ENCODE results near the gene UBIAD1. TPM values are rescaled to one million over a fixed set of nuclear protein-coding genes. Genes with fewer than 3 reads are reported as not detected.
A peak's percentile ranks its signal among the peaks of the same experiment; 100 is the strongest.

Gene UBIAD1
- polyA plus RNA-seq, 1 donor from 2014 or later: 47.1 TPM

DNA sequence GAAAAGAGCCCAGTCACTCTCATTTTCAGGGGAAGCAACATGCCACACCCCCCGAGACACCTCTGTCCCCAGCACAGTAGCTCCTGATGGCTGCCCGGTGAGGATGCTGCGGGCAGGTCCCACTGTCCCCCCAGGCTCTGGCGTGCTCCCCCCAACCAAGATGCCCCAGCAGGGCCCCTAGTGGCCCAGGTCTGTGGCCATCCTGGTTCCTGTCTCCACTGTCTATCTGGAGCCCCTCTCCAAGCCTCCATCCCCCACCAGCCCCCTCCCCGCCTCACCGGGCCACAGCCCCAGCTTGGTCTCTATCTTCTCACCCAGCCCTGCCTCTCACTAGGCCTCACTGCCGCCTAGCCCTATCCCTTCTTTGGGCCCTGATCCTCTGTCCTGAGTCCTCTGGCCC, 61.8 kb downstream of the UBIAD1 start:
- H3K27ac Mint-ChIP-seq: no peak overlapping the region
- H3K36me3 Mint-ChIP-seq: no peaks in the 10 kb centered on the region
- H3K27me3 Mint-ChIP-seq: peaks cover 13% of the 10 kb centered on the region
- H3K4me1 Mint-ChIP-seq: peaks cover 7 to 14% (median 12%) of the 10 kb centered on the region in 3 donors
- H3K9me3 Mint-ChIP-seq: no peaks in the 10 kb centered on the region
- peak overlapping the region in 1 of 4 donors; percentile 18 for H3K4me3 Mint-ChIP-seq

DNA sequence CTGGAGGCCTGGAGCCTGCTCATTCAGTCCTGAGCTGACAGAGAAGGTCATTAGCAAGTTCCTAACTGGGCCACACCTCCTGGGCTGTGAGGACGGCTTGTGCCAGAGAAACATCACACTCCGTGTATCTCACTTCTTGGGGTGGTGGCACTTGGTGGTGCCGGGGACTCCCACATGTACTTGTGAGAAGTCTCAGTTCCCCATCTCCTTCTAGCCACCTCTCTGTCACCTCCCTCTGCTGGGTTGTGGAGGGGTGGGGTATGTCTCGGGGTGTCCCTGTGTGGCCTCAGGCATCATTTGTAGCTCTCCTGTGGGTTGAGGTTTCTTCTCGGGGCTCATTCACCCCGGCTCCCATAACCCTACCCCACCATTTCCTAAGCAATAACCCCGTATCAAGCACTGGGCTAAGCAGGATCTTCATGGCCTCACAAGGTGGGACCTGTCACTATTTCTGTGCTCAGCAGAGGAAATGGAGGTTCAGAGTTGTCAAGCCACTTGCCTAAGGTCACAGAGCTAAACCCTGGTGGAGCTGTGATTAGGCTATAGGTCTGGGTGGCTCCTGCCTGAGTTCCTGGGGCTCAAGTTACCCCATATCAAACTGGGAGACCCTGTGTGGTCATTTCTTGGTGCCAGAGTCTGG, 62.5 kb downstream of the UBIAD1 start:
- Mint-ChIP-seq H3K36me3 (no peaks in the 10 kb centered on the region), H3K9me3 (no peaks in the 10 kb centered on the region), H3K4me3 (peak overlapping the region in 1 of 4 donors; percentile 22), H3K27me3 (peaks cover 17% of the 10 kb centered on the region), H3K4me1 (peaks cover 7 to 14% (median 12%) of the 10 kb centered on the region in 3 donors), H3K27ac (no peak overlapping the region)

DNA sequence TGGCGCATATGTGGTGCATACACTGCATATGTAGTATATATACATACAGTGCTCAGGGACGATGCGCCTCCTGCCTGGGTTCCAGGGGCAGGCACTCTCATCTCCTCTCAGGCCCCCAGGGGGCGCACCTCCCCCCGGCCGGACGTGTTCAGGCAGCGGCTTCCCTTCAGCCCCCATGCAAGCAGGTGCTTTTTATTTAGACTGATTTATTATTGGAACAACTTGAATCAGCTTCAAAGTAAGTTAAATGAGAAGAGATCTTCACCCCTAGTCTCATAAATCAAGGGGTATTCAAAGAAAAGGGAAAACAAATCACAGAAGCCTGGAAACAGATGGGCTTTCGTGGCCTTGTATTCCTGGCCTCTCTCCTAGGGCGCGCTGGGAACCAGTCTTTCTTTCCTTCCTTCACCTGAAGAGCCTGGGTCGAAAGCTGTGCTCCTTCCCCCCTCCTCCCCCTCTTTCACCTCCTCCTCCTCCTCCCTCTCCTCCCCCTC, 64.6 kb downstream of the UBIAD1 start:
- H3K36me3 Mint-ChIP-seq: no peaks in the 10 kb centered on the region
- H3K9me3 Mint-ChIP-seq: no peaks in the 10 kb centered on the region
- peaks cover 7 to 14% (median 12%) of the 10 kb centered on the region in 3 donors for H3K4me1 Mint-ChIP-seq
- H3K27ac Mint-ChIP-seq: no peak overlapping the region
- no peak overlapping the region for H3K4me3 Mint-ChIP-seq
- H3K27me3 Mint-ChIP-seq: peaks cover 19% of the 10 kb centered on the region

Other genes starting within 250 kb of the UBIAD1 start
- gene MASP2, start 226.0 kb upstream of the UBIAD1 start, polyA plus RNA-seq: not detected
- 93.4 TPM for gene SRM, start 213.2 kb upstream of the UBIAD1 start, polyA plus RNA-seq
- 42.2 TPM for gene EXOSC10, start 173.3 kb upstream of the UBIAD1 start, polyA plus RNA-seq
- not detected for gene ANGPTL7, start 83.8 kb upstream of the UBIAD1 start, polyA plus RNA-seq
- 6.9 TPM for gene MTOR, start 10.6 kb upstream of the UBIAD1 start, polyA plus RNA-seq
- gene DISP3, start 206.0 kb downstream of the UBIAD1 start, polyA plus RNA-seq: not detected